ENCODE results near the gene MTUS2. TPM values are rescaled to one million over a fixed set of nuclear protein-coding genes. Genes with fewer than 3 reads are reported as not detected.

The MTUS2 gene
- total RNA-seq, 1 donor from 2014 or later = 0.67 TPM

GRCh38 chr13:29323954-29324353 is 503.8 kb downstream of the MTUS2 start:
- H3K27ac Mint-ChIP-seq = peak overlapping the region; percentile 29

DNA sequence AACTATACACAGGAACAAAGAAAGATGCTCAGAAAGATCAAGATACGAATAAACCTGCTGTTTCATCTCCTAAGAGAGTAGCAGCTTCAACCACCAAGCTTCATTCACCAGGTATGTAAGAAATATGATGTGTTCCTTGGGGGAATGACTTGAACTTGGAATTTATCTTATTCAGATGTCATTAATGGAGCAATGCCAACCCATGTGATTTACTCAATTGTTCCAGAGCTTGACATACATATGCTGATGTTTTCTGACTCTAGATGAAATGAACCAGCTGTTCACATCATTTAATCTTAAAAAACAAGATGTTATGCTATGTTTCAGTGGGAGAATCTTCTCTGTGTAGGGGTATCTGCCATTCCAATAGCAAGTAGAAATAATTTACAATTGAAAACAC is 504.5 kb downstream of the MTUS2 start:
- no peak overlapping the region for H3K27ac Mint-ChIP-seq
- TF ChIP-seq CTCF (IDR thresholded peaks at IDR 0.05) = no peak
- Histone ChIP-seq H4K20me1 (ENCODE audit: low read depth) (no peaks in the 10 kb centered on the region), H3K9ac (no peak overlapping the region), H3K79me2 (ENCODE audit: low read depth) (no peaks in the 10 kb centered on the region), H3K36me3 (no peaks in the 10 kb centered on the region), H3K27ac (no peak overlapping the region), H3K4me3 (no peak overlapping the region), H3K27me3 (no peaks in the 10 kb centered on the region), H3F3A (ENCODE audit: low read depth) (no peaks in the 10 kb centered on the region), H3K4me2 (no peak overlapping the region), H3K9me3 (ENCODE audit: low read depth) (no peaks in the 10 kb centered on the region), H2AFZ (replicated peaks) (no peak overlapping the region), H3K4me1 (no peaks in the 10 kb centered on the region)
- H3K4me1 Mint-ChIP-seq = peaks cover 13% of the 10 kb centered on the region
- no peaks in the 10 kb centered on the region for H3K36me3 Mint-ChIP-seq
- no peaks in the 10 kb centered on the region for H3K9me3 Mint-ChIP-seq
- no peak for DNase-seq (ENCODE audit: low spot score)
- no peak overlapping the region for H3K4me3 Mint-ChIP-seq
- peaks cover 5% of the 10 kb centered on the region for H3K27me3 Mint-ChIP-seq (ENCODE audit: insufficient read depth, low read depth)

More at GRCh38 chr13:29323954-29324353, 503.8 kb downstream of the MTUS2 start:
- Histone ChIP-seq H3K9me3 (ENCODE audit: low read depth) (no peaks in the 10 kb centered on the region), H3K79me2 (ENCODE audit: low read depth) (no peaks in the 10 kb centered on the region), H3K9ac (no peak overlapping the region), H3K27me3 (no peaks in the 10 kb centered on the region), H3K4me3 (no peak overlapping the region), H3K4me1 (no peaks in the 10 kb centered on the region), H3K4me2 (no peak overlapping the region), H3K27ac (no peak overlapping the region), H2AFZ (replicated peaks) (no peak overlapping the region), H4K20me1 (ENCODE audit: low read depth) (no peaks in the 10 kb centered on the region), H3K36me3 (no peaks in the 10 kb centered on the region), H3F3A (ENCODE audit: low read depth) (no peaks in the 10 kb centered on the region)
- DNase-seq (ENCODE audit: low spot score) = no peak
- no peaks in the 10 kb centered on the region for H3K9me3 Mint-ChIP-seq
- H3K4me3 Mint-ChIP-seq = no peak overlapping the region
- H3K36me3 Mint-ChIP-seq = no peaks in the 10 kb centered on the region
- H3K4me1 Mint-ChIP-seq = peaks cover 20% of the 10 kb centered on the region
- no peak for TF ChIP-seq CTCF (IDR thresholded peaks at IDR 0.05)
- H3K27me3 Mint-ChIP-seq (ENCODE audit: insufficient read depth, low read depth) = peaks cover 5% of the 10 kb centered on the region

- Mint-ChIP-seq H3K27ac (no peak overlapping the region), H3K9me3 (peaks cover 12% of the 10 kb centered on the region), H3K27me3 (ENCODE audit: insufficient read depth, low read depth) (peaks cover 4% of the 10 kb centered on the region), H3K4me3 (no peak overlapping the region), H3K36me3 (peaks cover 1% of the 10 kb centered on the region), H3K4me1 (peaks cover 10% of the 10 kb centered on the region)
- H3K27ac ChIP-seq = no peak overlapping the region
- no peak overlapping the region for H3K4me2 ChIP-seq
- no peak for TF ChIP-seq EZH2phosphoT487 (IDR thresholded peaks at IDR 0.05)
- no peak for TF ChIP-seq EZH2 (IDR thresholded peaks at IDR 0.05)
- no peak for TF ChIP-seq CTCF (IDR thresholded peaks at IDR 0.05)
- H3K4me3 ChIP-seq = no peak overlapping the region
- no peak overlapping the region for H2AFZ ChIP-seq (replicated peaks)
- DNase-seq (ENCODE audit: low spot score) = no peak
- H3K4me1 ChIP-seq = no peaks in the 10 kb centered on the region
- H3K36me3 ChIP-seq = no peaks in the 10 kb centered on the region
- no peaks in the 10 kb centered on the region for H3K9me3 ChIP-seq (ENCODE audit: low read depth)
- H3F3A ChIP-seq (ENCODE audit: low read depth) = no peaks in the 10 kb centered on the region
- no peaks in the 10 kb centered on the region for H3K27me3 ChIP-seq
- H3K79me2 ChIP-seq (ENCODE audit: low read depth) = no peaks in the 10 kb centered on the region
- H3K9ac ChIP-seq = no peak overlapping the region
- H4K20me1 ChIP-seq (ENCODE audit: low read depth) = no peaks in the 10 kb centered on the region
Observed at GRCh38 chr13:29328501-29328900, 508.4 kb downstream of the MTUS2 start.

DNA sequence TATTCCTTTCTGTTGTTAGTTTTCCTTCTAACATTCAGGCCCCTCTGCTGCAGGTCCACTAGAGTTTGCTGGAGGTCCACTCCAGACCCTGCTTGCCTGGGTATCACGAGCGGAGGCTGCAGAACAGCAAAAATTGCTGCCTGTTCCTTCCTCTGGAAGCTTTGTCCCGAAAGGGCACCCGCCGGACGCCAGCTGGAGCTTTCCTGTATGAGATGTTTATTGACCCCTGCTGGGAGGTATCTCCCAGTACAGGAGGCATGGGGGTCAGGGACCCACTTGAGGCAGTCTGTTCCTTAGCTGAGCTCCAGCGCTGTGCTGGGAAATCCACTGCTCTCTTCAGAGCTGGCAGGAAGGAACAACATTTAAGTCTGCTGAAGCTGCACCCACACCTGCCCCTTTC is 516.2 kb downstream of the MTUS2 start:
- TF ChIP-seq EZH2phosphoT487 (IDR thresholded peaks at IDR 0.05) (no peak), EZH2 (IDR thresholded peaks at IDR 0.05) (no peak), CTCF (IDR thresholded peaks at IDR 0.05) (no peak)
- H3K9me3 ChIP-seq (ENCODE audit: low read depth) = no peaks in the 10 kb centered on the region

More for the DNA sequence above, 516.2 kb downstream of the MTUS2 start:
- H3K4me3 Mint-ChIP-seq = no peak overlapping the region
- H3K9ac ChIP-seq = no peak overlapping the region
- no peaks in the 10 kb centered on the region for H3K4me1 Mint-ChIP-seq
- no peaks in the 10 kb centered on the region for H3F3A ChIP-seq (ENCODE audit: low read depth)
- no peaks in the 10 kb centered on the region for H3K4me1 ChIP-seq
- H2AFZ ChIP-seq (replicated peaks) = no peak overlapping the region
- no peaks in the 10 kb centered on the region for H4K20me1 ChIP-seq (ENCODE audit: low read depth)
- H3K36me3 Mint-ChIP-seq = peaks cover 2% of the 10 kb centered on the region
- H3K36me3 ChIP-seq = no peaks in the 10 kb centered on the region
- H3K79me2 ChIP-seq (ENCODE audit: low read depth) = no peaks in the 10 kb centered on the region
- no peak overlapping the region for H3K4me3 ChIP-seq
- DNase-seq (ENCODE audit: low spot score) = no peak
- H3K27ac Mint-ChIP-seq = no peak overlapping the region
- no peak overlapping the region for H3K27ac ChIP-seq
- peaks cover 33% of the 10 kb centered on the region for H3K9me3 Mint-ChIP-seq
- H3K4me2 ChIP-seq = no peak overlapping the region
- H3K27me3 ChIP-seq = no peaks in the 10 kb centered on the region
- peaks cover 8% of the 10 kb centered on the region for H3K27me3 Mint-ChIP-seq (ENCODE audit: insufficient read depth, low read depth)

All from neural progenitor cell (in vitro differentiated cells).